NCI-H69 (cell line): ENCODE results near the gene CHRNA3.

ENCODE experiments used
- DNase-seq: peaks from one replicate; lab custom pipeline; 2025; lab: John Stamatoyannopoulos, UW

The CHRNA3 gene

GRCh38 chr15:78636378-78636859 is 15.6 kb upstream of the CHRNA3 start:
- no peak for DNase-seq

GRCh38 chr15:78635346-78635745 is 14.6 kb upstream of the CHRNA3 start:
- no peak for DNase-seq

GRCh38 chr15:78634210-78635145 is 13.7 kb upstream of the CHRNA3 start:
- DNase-seq, result peak; percentile 26

GRCh38 chr15:78633348-78633747 is 12.6 kb upstream of the CHRNA3 start:
- DNase-seq, result no peak

- DNase-seq, result no peak
Measured at GRCh38 chr15:78630886-78631633, 10.3 kb upstream of the CHRNA3 start.

GRCh38 chr15:78629716-78630065 is 8.9 kb upstream of the CHRNA3 start:
- no peak for DNase-seq

- no peak for DNase-seq
Measured at GRCh38 chr15:78629031-78629715, 8.4 kb upstream of the CHRNA3 start.

GRCh38 chr15:78628227-78628626 is 7.4 kb upstream of the CHRNA3 start:
- peak; percentile 10 for DNase-seq

GRCh38 chr15:78627348-78627747 is 6.6 kb upstream of the CHRNA3 start:
- no peak for DNase-seq

- DNase-seq, result peak; percentile 84
Measured at GRCh38 chr15:78626381-78626995, 5.7 kb upstream of the CHRNA3 start.

- peak; percentile 92 for DNase-seq
Measured at GRCh38 chr15:78625606-78626280, 4.9 kb upstream of the CHRNA3 start.

- peak; percentile 58 for DNase-seq
Measured at GRCh38 chr15:78624651-78625590, 4.1 kb upstream of the CHRNA3 start.

GRCh38 chr15:78623786-78624497 is 3.1 kb upstream of the CHRNA3 start:
- no peak for DNase-seq

- peak; percentile 71 for DNase-seq
Measured at GRCh38 chr15:78621810-78622402, 1.1 kb upstream of the CHRNA3 start.

- peak; percentile 60 for DNase-seq
Measured at GRCh38 chr15:78620021-78620526, 722 bp downstream of the CHRNA3 start.

- DNase-seq, result peak; percentile 53
Measured at GRCh38 chr15:78619022-78619950, 1.5 kb downstream of the CHRNA3 start.

GRCh38 chr15:78618490-78618934 is 2.3 kb downstream of the CHRNA3 start:
- peak; percentile 85 for DNase-seq

- peak; percentile 59 for DNase-seq
Measured at GRCh38 chr15:78618064-78618463, 2.7 kb downstream of the CHRNA3 start.
